Measurements from ENCODE around the gene WASF2.

DNA sequence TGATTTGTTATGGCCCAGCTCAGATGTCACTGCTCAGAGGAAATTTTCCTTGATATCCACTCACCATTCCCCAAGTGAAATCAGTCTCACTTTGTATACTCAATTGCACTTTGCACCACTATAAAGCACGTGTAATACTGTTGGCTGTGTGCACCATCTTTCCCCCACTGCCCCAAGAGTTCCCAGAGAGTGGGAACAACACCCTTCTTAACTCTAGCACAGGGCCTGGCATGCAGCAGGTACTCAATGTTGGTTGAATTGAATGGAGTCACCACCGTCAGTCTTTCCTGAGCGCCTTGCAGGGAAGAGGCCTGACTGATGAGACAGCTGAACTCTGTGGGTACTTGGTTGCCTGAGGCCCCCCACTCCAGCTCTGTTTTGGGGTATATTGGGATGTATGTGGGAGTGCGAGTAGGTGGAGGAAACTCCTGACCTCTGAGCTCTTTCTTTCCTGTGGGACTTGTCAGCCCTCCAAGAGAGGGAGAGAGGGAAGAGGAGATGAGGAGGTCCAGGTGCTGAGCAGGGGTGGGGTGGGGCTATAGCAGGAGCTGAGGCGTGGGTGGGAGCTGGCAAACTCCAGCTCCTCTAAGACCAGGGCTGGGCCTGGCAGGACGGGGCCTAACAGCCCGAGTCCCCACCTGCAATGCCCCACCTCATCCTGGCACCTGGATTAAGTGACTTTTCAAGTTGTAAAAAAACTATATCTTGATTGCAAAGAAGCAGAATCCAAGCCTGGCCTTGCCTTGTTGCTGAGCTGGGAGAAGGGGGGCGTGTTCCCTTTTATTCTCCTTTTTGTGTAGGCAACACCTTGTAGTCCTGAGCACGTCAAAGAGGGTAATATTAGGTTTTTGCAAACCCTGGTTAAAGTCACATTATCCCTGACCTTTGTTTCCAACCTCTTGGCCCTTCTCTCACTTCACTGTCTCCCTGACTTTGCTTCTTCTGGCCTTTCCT lies 19.4 kb upstream of the WASF2 start:
- TF ChIP-seq, protein P1, sequence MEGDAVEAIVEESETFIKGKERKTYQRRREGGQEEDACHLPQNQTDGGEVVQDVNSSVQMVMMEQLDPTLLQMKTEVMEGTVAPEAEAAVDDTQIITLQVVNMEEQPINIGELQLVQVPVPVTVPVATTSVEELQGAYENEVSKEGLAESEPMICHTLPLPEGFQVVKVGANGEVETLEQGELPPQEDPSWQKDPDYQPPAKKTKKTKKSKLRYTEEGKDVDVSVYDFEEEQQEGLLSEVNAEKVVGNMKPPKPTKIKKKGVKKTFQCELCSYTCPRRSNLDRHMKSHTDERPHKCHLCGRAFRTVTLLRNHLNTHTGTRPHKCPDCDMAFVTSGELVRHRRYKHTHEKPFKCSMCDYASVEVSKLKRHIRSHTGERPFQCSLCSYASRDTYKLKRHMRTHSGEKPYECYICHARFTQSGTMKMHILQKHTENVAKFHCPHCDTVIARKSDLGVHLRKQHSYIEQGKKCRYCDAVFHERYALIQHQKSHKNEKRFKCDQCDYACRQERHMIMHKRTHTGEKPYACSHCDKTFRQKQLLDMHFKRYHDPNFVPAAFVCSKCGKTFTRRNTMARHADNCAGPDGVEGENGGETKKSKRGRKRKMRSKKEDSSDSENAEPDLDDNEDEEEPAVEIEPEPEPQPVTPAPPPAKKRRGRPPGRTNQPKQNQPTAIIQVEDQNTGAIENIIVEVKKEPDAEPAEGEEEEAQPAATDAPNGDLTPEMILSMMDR (IDR thresholded peaks at IDR 0.05) = no peak
- no peak for TF ChIP-seq POLR2A (IDR thresholded peaks at IDR 0.05)
